GM18505 (cell line): Measurements from ENCODE around the gene NCOR1.
"Not testable (repeated sequence)": the region's sequence is repeated elsewhere in the genome, so short reads cannot be mapped to it uniquely, and the experiment has no call there.

ENCODE experiments used
- ATAC-seq: cut with Tn5 transposase; IDR thresholded peaks from one replicate; pipeline ENCODE4 v1.9.1; 2021; ENCODE audit not compliant: unreplicated experiment
- POLR2A ChIP-seq: IDR thresholded peaks from 4 replicates; pipeline ENCODE4 v1.6.1; 2011; ENCODE audit warnings: borderline replicate concordance; ENCODE audit not compliant: insufficient read depth, insufficient read length; ENCODE audit errors: extremely low read depth

The NCOR1 gene

DNA sequence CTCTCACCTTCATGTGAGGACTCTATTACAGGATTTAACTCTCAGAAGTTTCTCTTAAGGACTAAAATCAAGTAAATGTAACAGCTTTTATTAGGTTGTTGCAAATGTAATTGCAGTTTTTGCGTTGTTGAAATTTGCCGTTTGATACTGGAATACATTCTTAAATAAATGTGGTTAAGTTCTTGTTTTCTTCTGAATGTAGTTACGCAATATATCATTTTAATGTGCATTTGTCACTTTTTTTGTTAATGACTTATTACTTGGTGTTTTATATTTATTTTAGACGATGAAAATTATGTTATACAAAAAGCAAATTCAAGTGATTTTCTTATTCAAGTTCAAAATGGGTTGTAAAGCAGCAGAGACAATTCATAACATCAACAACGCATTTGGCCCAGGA, 139.4 kb downstream of the NCOR1 start:
- ATAC-seq = no peak
- TF ChIP-seq POLR2A = no peak

DNA sequence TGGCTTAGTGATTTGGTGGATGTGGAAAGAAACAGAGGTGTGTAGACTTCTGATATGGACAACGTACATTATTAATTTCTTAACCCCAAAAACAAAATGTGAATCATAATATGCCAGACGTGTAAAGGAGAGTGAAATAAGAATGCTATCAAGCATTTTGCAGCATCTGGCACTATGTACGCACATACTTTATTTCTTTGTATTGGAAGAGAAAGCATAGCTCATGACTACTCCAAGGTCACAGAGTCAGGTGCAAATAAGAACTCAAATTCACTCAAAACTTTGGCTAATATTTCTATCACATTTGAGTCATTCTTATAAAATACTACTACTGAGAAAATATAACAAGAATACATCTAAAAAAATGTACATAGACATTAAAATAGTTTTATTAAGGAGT, 140.9 kb downstream of the NCOR1 start:
- no peak for TF ChIP-seq POLR2A
- no peak for ATAC-seq

DNA sequence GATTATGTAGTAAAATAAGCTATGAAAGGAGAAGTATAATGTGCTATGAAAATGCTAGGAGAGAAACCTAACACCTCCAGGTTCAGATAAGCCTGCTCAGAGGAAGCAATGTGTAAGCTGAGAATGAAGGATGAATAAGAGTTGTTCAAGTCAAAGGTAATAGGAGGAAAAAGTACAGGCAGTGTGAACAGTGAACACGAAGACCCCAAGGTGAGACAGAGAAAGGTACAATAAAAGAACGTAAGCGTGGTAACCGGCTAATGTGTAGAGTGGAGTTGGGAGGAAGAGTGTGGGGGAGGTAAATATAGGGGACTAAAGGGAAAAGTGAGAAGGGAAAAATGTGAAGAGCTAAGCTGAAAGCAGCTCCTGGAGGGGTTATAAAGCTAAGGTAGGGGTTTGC, 141.5 kb downstream of the NCOR1 start:
- TF ChIP-seq POLR2A = no peak
- ATAC-seq = no peak

DNA sequence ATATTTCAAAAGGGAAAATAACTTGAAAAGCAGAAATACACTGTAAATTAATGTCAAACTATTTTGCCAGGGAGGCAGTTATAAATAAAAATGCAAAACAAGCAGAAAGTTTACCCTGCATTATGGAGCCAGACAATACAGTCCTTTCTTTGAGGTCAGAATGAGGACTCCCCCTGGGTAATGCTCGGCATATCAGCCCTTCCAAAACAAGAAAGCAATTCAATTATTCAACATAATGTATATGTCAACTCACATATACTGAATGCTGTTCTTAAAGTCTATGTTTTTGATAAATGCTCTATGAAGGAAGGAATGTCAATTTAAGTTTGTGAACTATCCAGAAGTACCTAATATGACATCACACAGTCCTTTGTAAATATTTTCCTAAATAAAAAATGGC, 143.3 kb downstream of the NCOR1 start:
- no peak for ATAC-seq
- no peak for TF ChIP-seq POLR2A

DNA sequence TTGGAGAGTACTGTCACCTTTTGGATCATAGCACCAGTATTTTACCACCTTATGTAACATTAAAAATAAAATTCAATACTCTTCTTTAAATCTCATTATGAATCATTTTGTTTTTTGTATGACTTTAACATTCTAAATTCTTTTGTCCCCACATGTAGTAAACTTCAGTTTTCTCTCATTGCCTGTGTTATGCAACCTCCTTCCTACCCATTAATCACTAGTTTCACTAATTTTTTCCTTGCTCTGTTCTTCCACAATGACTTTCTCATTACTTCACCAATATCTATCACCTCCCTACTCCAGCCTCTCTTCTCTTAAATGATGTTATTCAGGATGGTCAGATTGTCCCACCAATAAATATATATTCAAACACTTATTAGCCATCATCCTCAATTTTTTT, 147.0 kb downstream of the NCOR1 start:
- no peak for ATAC-seq
- TF ChIP-seq POLR2A = no peak

DNA sequence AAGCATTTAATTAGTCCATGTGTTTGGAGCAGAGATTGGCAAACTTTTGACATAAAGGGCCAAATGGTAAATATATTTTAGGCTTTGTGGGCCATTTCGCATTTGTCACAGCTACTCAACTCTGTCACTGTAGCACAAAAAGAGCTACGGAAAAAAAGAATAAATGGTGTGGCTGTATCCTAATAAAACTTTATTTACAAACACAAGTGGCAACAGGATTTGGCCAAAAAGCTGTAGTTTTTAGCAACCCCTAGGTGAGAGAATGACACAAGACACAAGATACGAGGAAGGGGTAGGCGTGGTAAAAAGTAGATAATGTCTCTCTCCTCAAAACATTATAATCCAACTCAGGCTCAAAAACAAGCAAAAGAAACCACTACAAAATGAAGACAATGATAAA, 149.2 kb downstream of the NCOR1 start:
- ATAC-seq = no peak

DNA sequence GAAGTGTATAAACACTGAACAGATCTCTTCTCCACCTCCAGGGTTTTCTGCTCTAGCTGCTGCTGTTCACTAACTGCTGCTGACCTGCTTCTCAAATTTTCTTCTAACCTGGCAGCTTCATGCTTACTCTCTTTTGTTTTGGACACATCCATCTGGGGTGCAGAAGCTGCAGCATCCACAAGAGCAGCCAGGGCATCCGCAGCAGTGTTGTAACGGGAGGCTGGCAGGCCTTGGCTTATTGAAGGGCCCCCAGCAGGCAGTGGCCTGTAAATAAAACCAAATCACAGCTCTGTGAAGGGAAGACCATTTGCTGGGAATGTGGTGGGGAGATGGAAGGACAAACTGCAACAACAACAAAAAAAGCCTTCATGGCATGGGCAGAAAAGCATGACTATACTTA, 153.7 kb downstream of the NCOR1 start:
- no peak for ATAC-seq
- no peak for TF ChIP-seq POLR2A

More for the DNA sequence above, 149.2 kb downstream of the NCOR1 start:
- no peak for TF ChIP-seq POLR2A

DNA sequence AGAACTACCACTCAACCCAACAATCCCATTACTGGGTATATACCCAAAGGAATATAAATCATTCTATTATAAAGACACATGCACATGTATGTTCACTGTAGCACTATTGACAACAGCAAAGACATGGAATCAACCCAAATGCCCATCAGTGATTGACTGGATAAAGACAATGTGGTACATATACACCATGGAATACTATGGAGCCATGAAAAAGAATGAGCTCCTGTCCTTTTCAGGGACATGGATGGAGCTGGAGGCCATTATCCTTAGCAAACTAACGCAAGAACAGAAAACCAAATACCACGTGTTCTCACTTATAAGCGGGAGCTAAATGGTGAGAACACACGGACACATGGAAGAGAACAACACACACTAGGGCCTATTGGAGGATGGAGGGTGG, 160.2 kb downstream of the NCOR1 start:
- ATAC-seq = not testable (repeated sequence)

DNA sequence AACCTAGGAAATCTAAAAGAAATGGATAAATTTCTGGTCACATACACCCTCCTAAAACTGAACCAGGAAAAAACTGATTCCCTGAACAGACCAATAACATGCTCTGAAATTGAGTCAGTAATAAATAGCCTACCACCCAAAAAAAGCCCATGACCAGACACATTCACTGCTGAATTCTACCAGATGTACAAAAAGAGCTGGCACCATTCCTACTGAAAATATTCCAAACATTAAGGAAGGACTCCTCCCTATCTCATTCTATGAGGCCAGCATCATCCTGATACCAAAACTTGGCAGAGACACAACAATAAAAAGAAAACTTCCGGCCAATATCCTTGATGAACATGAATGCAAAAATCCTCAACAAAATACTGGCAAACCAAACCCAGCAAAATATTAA, 162.8 kb downstream of the NCOR1 start:
- no peak for TF ChIP-seq POLR2A
- ATAC-seq = no peak

DNA sequence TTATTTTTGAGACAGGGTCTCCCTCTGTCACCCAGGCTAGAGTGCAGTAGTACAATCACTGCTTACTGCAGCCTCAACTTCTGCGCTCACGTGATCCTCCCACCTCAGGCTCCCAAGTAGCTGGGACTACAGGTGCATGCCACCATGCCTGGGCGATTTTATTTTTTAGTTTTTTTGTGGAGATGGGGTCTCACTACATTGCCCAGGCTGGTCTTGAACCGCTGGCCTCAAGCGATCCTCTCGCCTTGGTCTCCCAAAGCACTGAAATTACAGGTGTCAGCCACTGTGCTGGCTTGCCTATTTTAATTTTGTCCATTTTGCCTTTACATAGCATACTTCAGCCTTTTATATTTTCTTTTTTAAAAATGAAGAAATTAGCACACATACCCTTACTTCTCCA, 164.5 kb downstream of the NCOR1 start:
- no peak for ATAC-seq
- no peak for TF ChIP-seq POLR2A

DNA sequence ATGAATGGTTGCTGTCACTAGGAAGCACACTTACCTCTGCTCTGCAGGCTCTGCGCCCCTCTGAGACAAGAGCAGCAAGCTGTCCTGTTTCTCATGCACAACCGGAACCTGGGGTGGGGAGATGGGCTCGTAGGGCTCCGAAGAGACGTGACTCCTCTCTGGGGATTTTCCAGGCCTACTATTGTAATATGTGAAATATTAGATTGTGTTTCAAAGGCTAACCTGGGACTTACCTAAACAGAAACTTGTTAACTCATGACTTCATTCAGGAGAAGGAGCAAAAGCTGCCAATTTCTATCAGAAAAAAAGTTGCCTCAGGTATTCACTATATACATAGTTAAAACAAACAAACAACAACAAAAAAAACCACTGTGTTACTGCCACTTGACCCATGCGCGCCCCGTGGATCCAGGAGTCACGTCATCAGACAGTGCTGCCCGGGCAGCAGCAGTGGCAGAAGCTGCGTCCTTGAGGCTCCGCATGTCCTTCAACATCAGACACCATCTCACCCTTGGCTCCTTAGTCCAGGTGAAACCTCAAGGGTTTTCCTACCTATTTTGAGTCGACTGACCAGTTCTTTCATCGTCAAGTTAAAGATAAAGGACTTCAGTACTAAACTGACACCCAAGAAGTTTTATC, 166.4 kb downstream of the NCOR1 start:
- ATAC-seq = no peak
- TF ChIP-seq POLR2A = no peak

DNA sequence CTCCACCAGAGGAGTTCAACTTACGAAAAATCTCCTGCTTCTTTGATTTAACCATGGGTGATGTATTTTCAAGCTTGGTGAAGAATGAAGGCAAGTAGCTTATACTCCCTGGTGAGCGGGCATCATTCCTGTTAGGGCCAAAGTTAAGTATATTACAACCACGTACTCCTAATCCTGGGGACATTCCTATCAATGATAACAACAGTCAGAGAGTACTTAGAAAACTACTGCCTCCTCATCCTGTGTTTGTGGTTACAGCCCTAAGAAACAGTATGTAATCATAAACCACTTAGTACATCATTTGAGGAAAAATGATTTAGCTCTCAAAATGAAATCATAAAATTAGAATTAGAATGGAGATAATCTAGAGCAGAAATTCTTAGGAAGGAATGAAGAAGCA, 168.4 kb downstream of the NCOR1 start:
- no peak for TF ChIP-seq POLR2A

DNA sequence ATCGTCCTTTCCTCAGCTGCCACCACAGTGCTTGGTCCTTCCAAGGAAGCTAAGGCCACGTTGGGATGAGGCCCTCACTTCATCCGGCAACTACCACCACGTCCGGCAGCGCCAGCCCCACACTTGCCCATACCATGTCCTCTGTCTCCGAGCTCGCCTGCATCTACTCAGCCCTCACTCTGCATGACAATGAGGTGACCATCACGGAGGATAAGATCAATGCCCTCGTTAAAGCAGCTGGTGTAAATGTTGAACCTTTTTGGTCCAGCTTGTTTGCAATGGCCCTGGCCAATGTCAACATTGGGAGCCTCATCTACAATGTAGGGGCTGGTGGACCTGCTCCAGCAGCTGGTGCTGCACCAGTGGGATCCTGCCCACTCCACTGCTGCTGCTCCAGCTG, 170.8 kb downstream of the NCOR1 start:
- ATAC-seq = no peak
- no peak for TF ChIP-seq POLR2A

More for the DNA sequence above, 168.4 kb downstream of the NCOR1 start:
- no peak for ATAC-seq

DNA sequence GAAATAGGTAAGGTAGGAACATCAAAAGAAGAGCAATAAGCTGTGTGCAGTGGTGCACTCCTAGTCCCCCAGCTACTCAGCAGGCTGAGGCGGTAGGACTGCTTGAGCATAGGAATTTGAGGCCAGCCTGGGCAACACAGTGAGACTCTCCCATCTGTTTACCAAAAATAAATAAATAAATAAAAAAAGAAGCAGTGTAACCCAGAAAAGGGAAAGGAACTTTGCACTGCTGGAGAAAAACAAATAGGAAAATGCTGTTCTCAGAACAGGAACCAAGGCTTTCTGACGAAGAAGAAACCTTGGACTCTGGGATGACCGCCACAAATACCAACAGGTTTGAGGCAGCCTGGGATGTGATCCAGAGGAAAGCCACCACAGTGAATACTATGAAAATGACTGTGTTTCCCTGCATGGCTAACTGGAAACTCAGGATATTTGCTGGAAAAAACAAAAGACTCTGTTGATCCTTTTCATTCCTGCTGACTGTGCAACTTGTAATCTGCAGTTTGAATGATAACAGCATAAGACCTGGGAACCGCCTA, 174.6 kb downstream of the NCOR1 start:
- no peak for TF ChIP-seq POLR2A
- ATAC-seq = no peak

DNA sequence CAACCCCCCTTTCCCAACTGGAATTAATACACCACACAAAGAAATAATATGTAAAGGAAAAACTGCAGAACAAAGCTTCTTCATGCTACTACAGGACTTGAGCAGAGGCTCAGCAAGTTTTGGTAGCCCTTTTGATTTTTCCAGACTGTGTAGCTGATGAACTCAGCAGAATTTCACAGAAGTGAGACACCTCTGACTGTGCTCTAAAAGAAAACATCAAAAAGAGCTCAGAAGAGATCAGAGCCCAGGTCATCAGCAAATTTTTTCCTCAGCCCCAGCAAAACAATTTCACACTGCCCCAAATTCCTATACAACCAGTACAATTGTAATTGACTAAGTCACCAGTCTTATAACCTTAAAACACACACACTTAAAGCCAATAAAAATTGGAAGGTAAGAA, 177.7 kb downstream of the NCOR1 start:
- ATAC-seq = no peak
- TF ChIP-seq POLR2A = no peak

DNA sequence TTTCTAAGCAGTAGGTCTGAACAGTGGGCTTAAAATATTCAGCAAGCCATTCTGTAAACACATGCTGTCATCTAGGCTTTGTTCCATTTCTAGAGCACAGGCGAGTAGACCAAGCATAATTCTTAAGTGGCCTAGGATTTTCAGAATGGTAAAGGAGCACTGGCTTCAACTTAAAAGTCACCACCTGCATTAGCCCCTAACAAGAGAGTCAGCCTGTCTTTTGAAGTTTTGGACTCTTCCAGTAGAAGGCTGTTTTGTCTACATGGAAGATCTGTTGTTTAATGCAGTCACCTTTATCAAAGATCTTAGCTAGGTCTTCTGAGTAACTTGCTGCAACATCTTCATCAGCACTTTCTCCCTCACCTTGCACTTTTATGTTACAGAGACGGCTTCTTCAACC, 179.1 kb downstream of the NCOR1 start:
- ATAC-seq = no peak

More for the DNA sequence above, 179.1 kb downstream of the NCOR1 start:
- TF ChIP-seq POLR2A = no peak
